ENCODE data around the gene AATK. TPM values are rescaled to one million over a fixed set of nuclear protein-coding genes. Genes with fewer than 3 reads are reported as not detected.
A peak's percentile ranks its signal among the peaks of the same experiment; 100 is the strongest.

Gene AATK
- total and polyA plus RNA-seq, 2 of the 13 experiments (the other 11 are each of a cell fraction or from before 2014, with no cell fraction given): 2.9 to 8.4 TPM

- DNase-seq (ENCODE audit: low spot score) (no peak), FAIRE-seq (no peak), ATAC-seq (no peak)
- H3K4me1 ChIP-seq (ENCODE audit: insufficient read depth, low read length): peaks cover 41% of the 10 kb centered on the region
- H3K27me3 ChIP-seq (ENCODE audit: control insufficient read depth in 1 of 2, insufficient read depth in 2 of 2, low read length in 2 of 2): no peaks in the 10 kb centered on the region
- no peak overlapping the region for H2AFZ ChIP-seq (ENCODE audit: low read length)
- WGBS (ENCODE audit: low lambda C conversion rate): 90% methylated on average over 16 of the region's 24 CpGs
- no peak overlapping the region for H3K27ac ChIP-seq (ENCODE audit: extremely low read length, insufficient read depth, low read length)
- BruUV-seq (replicated peaks): no TSS peak
- H3K36me3 ChIP-seq (replicated peaks in 1 of 2; ENCODE audit: control insufficient read depth in 1 of 2, insufficient read depth in 2 of 2, low read length in 2 of 2): peaks cover 4 to 17% of the 10 kb centered on the region in 2 experiments; a peak in 4 of 5 replicates
- intact Hi-C loops (cut with micrococcal nuclease; ENCODE audit: unreplicated experiment) (no loop called here), in situ Hi-C loops (cut with HindIII; ENCODE audit: extremely low pct_ligation_motif_present, low pct_unique_long_range_greater_than_20kb) (no loop called here)
- no peaks in the 10 kb centered on the region for H4K20me1 ChIP-seq (ENCODE audit: insufficient read depth, low read length)
- H3K4me2 ChIP-seq (ENCODE audit: low read depth, low read length): no peak overlapping the region
- TF ChIP-seq GATAD1 (CRISPR knock-in tag; IDR thresholded peaks at IDR 0.05): no peak
- no peak for TF ChIP-seq NFE2L1 (CRISPR knock-in tag; IDR thresholded peaks at IDR 0.05; ENCODE audit: borderline replicate concordance)
- TF ChIP-seq CEBPB (IDR thresholded peaks at IDR 0.05; ENCODE audit: borderline replicate concordance, low read depth, low read length): no peak
- no peak for TF ChIP-seq JARID2 (CRISPR knock-in tag; IDR thresholded peaks at IDR 0.05; ENCODE audit: insufficient replicate concordance)
- TF ChIP-seq XRCC5 (optimal IDR thresholded peaks at IDR 0.05; ENCODE audit: low read length): no peak
- H3K9me3 ChIP-seq (ENCODE audit: low read length): no peaks in the 10 kb centered on the region
- ChIA-PET CTCF (ENCODE audit: low intra/inter-chr PET ratio, low total read pairs) (no interaction called here), POLR2A (interaction anchor here (1.6 kb wide), 1 partner anchor 9 kb away, joined by 6 read pairs; no protein-coding TSS in a partner anchor)
- no peaks in the 10 kb centered on the region for H3K79me2 ChIP-seq (ENCODE audit: insufficient read depth, low read length)
- H3K4me3 ChIP-seq (replicated peaks in 1 of 3; ENCODE audit: insufficient read depth in 1 of 3, low read depth in 2 of 3, low read length in 3 of 3): no peak overlapping the region
- no peak overlapping the region for H3K9ac ChIP-seq (ENCODE audit: insufficient read depth, low read depth, low read length)
Measured at GRCh38 chr17:81092518-81093095, 73.4 kb downstream of the AATK start.

GRCh38 chr17:81091774-81092517 lies 74.1 kb downstream of the AATK start:
- Histone ChIP-seq H3K79me2 (ENCODE audit: insufficient read depth, low read length) (no peaks in the 10 kb centered on the region), H3K36me3 (replicated peaks in 1 of 2; ENCODE audit: control insufficient read depth in 1 of 2, insufficient read depth in 2 of 2, low read length in 2 of 2) (peaks cover 11 to 23% of the 10 kb centered on the region in 2 experiments; a peak in 4 of 5 replicates), H3K4me1 (ENCODE audit: insufficient read depth, low read length) (peaks cover 34% of the 10 kb centered on the region), H3K4me3 (replicated peaks in 1 of 3; ENCODE audit: insufficient read depth in 1 of 3, low read depth in 2 of 3, low read length in 3 of 3) (no peak overlapping the region), H3K9ac (ENCODE audit: insufficient read depth, low read depth, low read length) (no peak overlapping the region), H3K9me3 (ENCODE audit: low read length) (no peaks in the 10 kb centered on the region), H3K27ac (ENCODE audit: extremely low read length, insufficient read depth, low read length) (no peak overlapping the region), H2AFZ (ENCODE audit: low read length) (no peak overlapping the region), H4K20me1 (ENCODE audit: insufficient read depth, low read length) (no peaks in the 10 kb centered on the region), H3K4me2 (ENCODE audit: low read depth, low read length) (no peak overlapping the region), H3K27me3 (ENCODE audit: control insufficient read depth in 1 of 2, insufficient read depth in 2 of 2, low read length in 2 of 2) (no peaks in the 10 kb centered on the region)
- WGBS (ENCODE audit: low lambda C conversion rate): 96% methylated on average over 20 of the region's 23 CpGs
- ATAC-seq: no peak
- ChIA-PET POLR2A (interaction anchor here (1.6 kb wide), 1 partner anchor 9 kb away, joined by 6 read pairs; no protein-coding TSS in a partner anchor), CTCF (ENCODE audit: low intra/inter-chr PET ratio, low total read pairs) (no interaction called here)
- no peak for DNase-seq (ENCODE audit: low spot score)
- no TSS peak for BruUV-seq (replicated peaks)
- no peak for FAIRE-seq
- in situ Hi-C loops (cut with HindIII; ENCODE audit: extremely low pct_ligation_motif_present, low pct_unique_long_range_greater_than_20kb) (no loop called here), intact Hi-C loops (cut with micrococcal nuclease; ENCODE audit: unreplicated experiment) (no loop called here)
- no peak for TF ChIP-seq YEATS2 (CRISPR knock-in tag; IDR thresholded peaks at IDR 0.05; ENCODE audit: borderline replicate concordance)
- TF ChIP-seq PHF21A (CRISPR knock-in tag; IDR thresholded peaks at IDR 0.05): no peak
- TF ChIP-seq ZZZ3 (CRISPR knock-in tag; IDR thresholded peaks at IDR 0.05; ENCODE audit: borderline replicate concordance): no peak
- TF ChIP-seq GLMP (CRISPR knock-in tag; IDR thresholded peaks at IDR 0.05; ENCODE audit: borderline replicate concordance): no peak
- peak; percentile 52 for TF ChIP-seq AGO2 (optimal IDR thresholded peaks at IDR 0.05; ENCODE audit: low read depth, low read length)

Measured in HepG2 (cell line).